HEK293 (cell line): ENCODE measurements around the gene PTBP1.

ENCODE experiments used
- CTCF ChIA-PET: fragments of 350-600 bp; formaldehyde crosslinking; extraction: SDS; loops from one replicate; lab custom pipeline; 2021; ENCODE audit warnings: antibody characterized with exemption; lab: Yijun Ruan, JAX
- POLR2A ChIA-PET: fragments of 300-600 bp; formaldehyde crosslinking; extraction: SDS; loops from one replicate; lab custom pipeline; 2020; ENCODE audit warnings: antibody characterized with exemption, inconsistent platforms; lab: Yijun Ruan, JAX
- H3K27ac ChIP-seq: fragments of 200-500 bp; sonication (Bioruptor generic); 2 replicates; pipeline ENCODE4 v1.5.1; 2014; ENCODE audit warnings: low read depth, low read length, control low read depth, inconsistent platforms; ENCODE audit errors: extremely low read depth
- H3K36me3 ChIP-seq, 2 experiments: fragments of 200-500 bp in 1 of 2; sonication (Bioruptor generic) in 1 of 2; 1 replicate in 1 of 2; 2 replicates in 1 of 2; pipeline ENCODE4 v1.5.1; 2014 to 2017; ENCODE audit warnings: inconsistent platforms in 2 of 2, low read length in 2 of 2; ENCODE audit not compliant: control insufficient read depth in 2 of 2, insufficient read depth in 1 of 2
- H3K4me1 ChIP-seq: fragments of 200-500 bp; sonication (Bioruptor generic); 2 replicates; pipeline ENCODE4 v1.5.1; 2014; ENCODE audit warnings: mild to moderate bottlenecking, low read length, inconsistent platforms; ENCODE audit not compliant: control insufficient read depth, insufficient read depth
- H3K4me3 ChIP-seq: 2 replicates; pipeline ENCODE4 v1.5.1; 2011; ENCODE audit warnings: low read depth, mild to moderate bottlenecking, control low read depth, low read length, moderate library complexity
- H3K9me3 ChIP-seq: fragments of 200-500 bp; sonication (Bioruptor generic); 2 replicates; pipeline ENCODE4 v1.5.1; 2014; ENCODE audit warnings: low read depth, low read length, inconsistent platforms; ENCODE audit not compliant: control insufficient read depth, insufficient read depth
- ATF2 ChIP-seq: fragments of 450-650 bp; formaldehyde crosslinking; IDR thresholded peaks from 2 replicates; pipeline ENCODE4 v1.5.1; 2016; ENCODE audit warnings: missing biosample characterization, missing genetic modification characterization, low read depth
- CTCF ChIP-seq: fragments of 450-650 bp; formaldehyde crosslinking; IDR thresholded peaks from 2 replicates; pipeline ENCODE4 v1.5.1; 2016; ENCODE audit warnings: missing biosample characterization, missing genetic modification characterization
- GLI4 ChIP-seq: fragments of 450-650 bp; formaldehyde crosslinking; IDR thresholded peaks from 2 replicates; pipeline ENCODE4 v1.5.1; 2016; ENCODE audit warnings: missing biosample characterization, missing genetic modification characterization
- HOXA7 ChIP-seq: sonication (generic); formaldehyde crosslinking; IDR thresholded peaks from 2 replicates; pipeline ENCODE4 v1.8.1; 2022; ENCODE audit warnings: missing genetic modification reagents, borderline replicate concordance
- SCRT2 ChIP-seq: fragments of 450-650 bp; formaldehyde crosslinking; IDR thresholded peaks from 2 replicates; pipeline ENCODE4 v1.5.1; 2016; ENCODE audit warnings: missing biosample characterization, missing genetic modification characterization
- SP7 ChIP-seq: fragments of 450-650 bp; formaldehyde crosslinking; IDR thresholded peaks from 2 replicates; pipeline ENCODE4 v1.5.1; 2016; ENCODE audit warnings: missing biosample characterization, missing genetic modification characterization
- TCF7L2 ChIP-seq: IDR thresholded peaks from 2 replicates; pipeline ENCODE4 v1.6.1; 2011; ENCODE audit warnings: low read depth, mild to moderate bottlenecking, inconsistent platforms, low read length, moderate library complexity, borderline replicate concordance
- YY1 ChIP-seq: fragments of 450-650 bp; formaldehyde crosslinking; IDR thresholded peaks from 2 replicates; pipeline ENCODE4 v1.5.1; 2018; ENCODE audit warnings: missing biosample characterization, missing genetic modification characterization
- ZBTB1 ChIP-seq: fragments of 450-650 bp; formaldehyde crosslinking; IDR thresholded peaks from 2 replicates; pipeline ENCODE4 v1.5.1; 2016; ENCODE audit warnings: missing biosample characterization, missing genetic modification characterization
- ZNF146 ChIP-seq: fragments of 450-650 bp; formaldehyde crosslinking; IDR thresholded peaks from 2 replicates; pipeline ENCODE4 v1.5.1; 2016; ENCODE audit warnings: missing biosample characterization, missing genetic modification characterization
- ZNF16 ChIP-seq: fragments of 450-650 bp; formaldehyde crosslinking; IDR thresholded peaks from 2 replicates; pipeline ENCODE4 v1.5.1; 2016; ENCODE audit warnings: low read depth, missing biosample characterization, missing genetic modification characterization
- ZNF19 ChIP-seq: fragments of 450-650 bp; formaldehyde crosslinking; IDR thresholded peaks from 2 replicates; pipeline ENCODE4; 2016; ENCODE audit warnings: missing biosample characterization, missing genetic modification characterization, low read depth
- ZNF24 ChIP-seq: fragments of 450-650 bp; formaldehyde crosslinking; IDR thresholded peaks from 2 replicates; pipeline ENCODE4 v1.5.1; 2016; ENCODE audit warnings: missing biosample characterization, missing genetic modification characterization
- ZNF266 ChIP-seq: fragments of 450-650 bp; formaldehyde crosslinking; IDR thresholded peaks from 2 replicates; pipeline ENCODE4 v1.5.1; 2016; ENCODE audit warnings: missing biosample characterization, missing genetic modification characterization, low read depth
- ZNF366 ChIP-seq: fragments of 450-650 bp; formaldehyde crosslinking; conservative IDR thresholded peaks from 2 replicates; pipeline ENCODE4 v1.5.1; 2016; ENCODE audit warnings: missing biosample characterization, missing genetic modification characterization
- ZNF391 ChIP-seq: fragments of 450-650 bp; formaldehyde crosslinking; IDR thresholded peaks from 2 replicates; pipeline ENCODE4 v1.5.1; 2016; ENCODE audit warnings: low read depth, missing biosample characterization, missing genetic modification characterization, borderline replicate concordance
- ZNF529 ChIP-seq: fragments of 450-650 bp; formaldehyde crosslinking; IDR thresholded peaks from 2 replicates; pipeline ENCODE4 v1.5.1; 2017; ENCODE audit warnings: missing genetic modification characterization, missing biosample characterization; ENCODE audit not compliant: insufficient replicate concordance
- ZNF544 ChIP-seq: fragments of 450-650 bp; formaldehyde crosslinking; IDR thresholded peaks from 2 replicates; pipeline ENCODE4 v1.5.0; 2017; ENCODE audit warnings: missing biosample characterization, missing genetic modification characterization
- ZNF548 ChIP-seq: fragments of 450-650 bp; formaldehyde crosslinking; IDR thresholded peaks from 2 replicates; pipeline ENCODE4 v1.5.1; 2016; ENCODE audit warnings: missing biosample characterization, missing genetic modification characterization
- ZNF623 ChIP-seq: fragments of 450-650 bp; formaldehyde crosslinking; IDR thresholded peaks from 2 replicates; pipeline ENCODE4 v1.5.1; 2016; ENCODE audit warnings: missing biosample characterization, missing genetic modification characterization
- ZNF658 ChIP-seq: fragments of 450-650 bp; formaldehyde crosslinking; IDR thresholded peaks from 2 replicates; pipeline ENCODE4; 2016; ENCODE audit warnings: missing biosample characterization, missing genetic modification characterization
- ZNF660 ChIP-seq: fragments of 450-650 bp; IDR thresholded peaks from 2 replicates; pipeline ENCODE4 v1.5.1; 2018; ENCODE audit warnings: missing biosample characterization, mild to moderate bottlenecking, missing genetic modification characterization
- ZNF785 ChIP-seq: fragments of 450-650 bp; formaldehyde crosslinking; IDR thresholded peaks from 2 replicates; pipeline ENCODE4 v1.5.1; 2016; ENCODE audit warnings: missing biosample characterization, missing genetic modification characterization
- TF ChIP-seq, protein P1 (sequence below): fragments of 450-650 bp; formaldehyde crosslinking; IDR thresholded peaks from 2 replicates; pipeline ENCODE4 v1.5.1; 2016; ENCODE audit warnings: missing biosample characterization, missing genetic modification characterization
- TF ChIP-seq, protein P2 (sequence below): fragments of 450-650 bp; formaldehyde crosslinking; conservative IDR thresholded peaks from 2 replicates; pipeline ENCODE4 v1.5.1; 2016; ENCODE audit warnings: low read depth, missing biosample characterization, missing genetic modification characterization
- TF ChIP-seq, protein P3 (sequence below): fragments of 450-650 bp; formaldehyde crosslinking; IDR thresholded peaks from 2 replicates; pipeline ENCODE4 v1.5.1; 2016; ENCODE audit warnings: missing biosample characterization, missing genetic modification characterization

Gene PTBP1

DNA sequence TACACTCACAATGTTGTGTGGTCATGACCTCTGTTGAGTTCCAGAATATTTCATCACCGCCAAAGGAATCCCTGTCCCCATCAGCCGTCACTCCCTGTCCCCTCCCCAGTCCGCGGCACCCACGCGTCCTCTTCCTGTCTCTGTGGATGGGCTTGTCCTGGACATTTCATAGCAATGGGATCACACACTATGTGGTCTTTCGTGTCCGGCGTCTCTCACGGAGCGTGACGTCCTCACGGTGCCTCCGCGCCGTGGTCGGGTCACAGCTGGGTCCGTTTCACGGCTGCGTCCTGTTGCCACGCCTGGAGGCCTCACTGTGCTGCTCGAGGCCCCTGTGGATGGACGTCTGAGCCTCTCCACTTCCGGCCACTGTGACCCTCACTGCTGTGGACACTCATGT, 37.0 kb downstream of the PTBP1 start:
- POLR2A ChIA-PET = no interaction called here
- no peaks in the 10 kb centered on the region for H3K4me1 ChIP-seq

GRCh38 chr19:835210-835810, 38.1 kb downstream of the PTBP1 start:
- Histone ChIP-seq H3K27ac (no peak overlapping the region), H3K4me1 (no peaks in the 10 kb centered on the region), H3K4me3 (no peak overlapping the region), H3K9me3 (no peaks in the 10 kb centered on the region), H3K36me3 (no peaks in the 10 kb centered on the region)
- CTCF ChIA-PET = no interaction called here
- TF ChIP-seq ZNF529 (tag by site-specific recombination) = no peak
- TF ChIP-seq ZNF623 (tag by site-specific recombination) = no peak
- TF ChIP-seq SP7 (tag by site-specific recombination) = no peak
- TF ChIP-seq, protein P1, sequence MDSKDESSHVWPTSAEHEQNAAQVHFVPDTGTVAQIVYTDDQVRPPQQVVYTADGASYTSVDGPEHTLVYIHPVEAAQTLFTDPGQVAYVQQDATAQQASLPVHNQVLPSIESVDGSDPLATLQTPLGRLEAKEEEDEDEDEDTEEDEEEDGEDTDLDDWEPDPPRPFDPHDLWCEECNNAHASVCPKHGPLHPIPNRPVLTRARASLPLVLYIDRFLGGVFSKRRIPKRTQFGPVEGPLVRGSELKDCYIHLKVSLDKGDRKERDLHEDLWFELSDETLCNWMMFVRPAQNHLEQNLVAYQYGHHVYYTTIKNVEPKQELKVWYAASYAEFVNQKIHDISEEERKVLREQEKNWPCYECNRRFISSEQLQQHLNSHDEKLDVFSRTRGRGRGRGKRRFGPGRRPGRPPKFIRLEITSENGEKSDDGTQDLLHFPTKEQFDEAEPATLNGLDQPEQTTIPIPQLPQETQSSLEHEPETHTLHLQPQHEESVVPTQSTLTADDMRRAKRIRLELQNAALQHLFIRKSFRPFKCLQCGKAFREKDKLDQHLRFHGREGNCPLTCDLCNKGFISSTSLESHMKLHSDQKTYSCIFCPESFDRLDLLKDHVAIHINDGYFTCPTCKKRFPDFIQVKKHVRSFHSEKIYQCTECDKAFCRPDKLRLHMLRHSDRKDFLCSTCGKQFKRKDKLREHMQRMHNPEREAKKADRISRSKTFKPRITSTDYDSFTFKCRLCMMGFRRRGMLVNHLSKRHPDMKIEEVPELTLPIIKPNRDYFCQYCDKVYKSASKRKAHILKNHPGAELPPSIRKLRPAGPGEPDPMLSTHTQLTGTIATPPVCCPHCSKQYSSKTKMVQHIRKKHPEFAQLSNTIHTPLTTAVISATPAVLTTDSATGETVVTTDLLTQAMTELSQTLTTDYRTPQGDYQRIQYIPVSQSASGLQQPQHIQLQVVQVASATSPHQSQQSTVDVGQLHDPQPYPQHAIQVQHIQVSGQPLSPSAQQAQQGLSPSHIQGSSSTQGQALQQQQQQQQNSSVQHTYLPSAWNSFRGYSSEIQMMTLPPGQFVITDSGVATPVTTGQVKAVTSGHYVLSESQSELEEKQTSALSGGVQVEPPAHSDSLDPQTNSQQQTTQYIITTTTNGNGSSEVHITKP (tag by site-specific recombination) = no peak
- TF ChIP-seq SCRT2 (tag by site-specific recombination) = no peak
- no peak for TF ChIP-seq ZNF366 (tag by site-specific recombination)
- TF ChIP-seq ZNF544 (tag by site-specific recombination) = no peak
- TF ChIP-seq ZNF266 (tag by site-specific recombination) = no peak
- TF ChIP-seq ATF2 (tag by site-specific recombination) = no peak
- TF ChIP-seq ZNF19 (tag by site-specific recombination) = no peak
- TF ChIP-seq ZNF785 = no peak
- no peak for TF ChIP-seq ZNF24 (tag by site-specific recombination)
- no peak for TF ChIP-seq GLI4 (tag by site-specific recombination)
- TF ChIP-seq ZNF548 (tag by site-specific recombination) = no peak
- TF ChIP-seq CTCF (tag by site-specific recombination) = no peak
- no peak for TF ChIP-seq ZNF146 (tag by site-specific recombination)
- TF ChIP-seq, protein P2, sequence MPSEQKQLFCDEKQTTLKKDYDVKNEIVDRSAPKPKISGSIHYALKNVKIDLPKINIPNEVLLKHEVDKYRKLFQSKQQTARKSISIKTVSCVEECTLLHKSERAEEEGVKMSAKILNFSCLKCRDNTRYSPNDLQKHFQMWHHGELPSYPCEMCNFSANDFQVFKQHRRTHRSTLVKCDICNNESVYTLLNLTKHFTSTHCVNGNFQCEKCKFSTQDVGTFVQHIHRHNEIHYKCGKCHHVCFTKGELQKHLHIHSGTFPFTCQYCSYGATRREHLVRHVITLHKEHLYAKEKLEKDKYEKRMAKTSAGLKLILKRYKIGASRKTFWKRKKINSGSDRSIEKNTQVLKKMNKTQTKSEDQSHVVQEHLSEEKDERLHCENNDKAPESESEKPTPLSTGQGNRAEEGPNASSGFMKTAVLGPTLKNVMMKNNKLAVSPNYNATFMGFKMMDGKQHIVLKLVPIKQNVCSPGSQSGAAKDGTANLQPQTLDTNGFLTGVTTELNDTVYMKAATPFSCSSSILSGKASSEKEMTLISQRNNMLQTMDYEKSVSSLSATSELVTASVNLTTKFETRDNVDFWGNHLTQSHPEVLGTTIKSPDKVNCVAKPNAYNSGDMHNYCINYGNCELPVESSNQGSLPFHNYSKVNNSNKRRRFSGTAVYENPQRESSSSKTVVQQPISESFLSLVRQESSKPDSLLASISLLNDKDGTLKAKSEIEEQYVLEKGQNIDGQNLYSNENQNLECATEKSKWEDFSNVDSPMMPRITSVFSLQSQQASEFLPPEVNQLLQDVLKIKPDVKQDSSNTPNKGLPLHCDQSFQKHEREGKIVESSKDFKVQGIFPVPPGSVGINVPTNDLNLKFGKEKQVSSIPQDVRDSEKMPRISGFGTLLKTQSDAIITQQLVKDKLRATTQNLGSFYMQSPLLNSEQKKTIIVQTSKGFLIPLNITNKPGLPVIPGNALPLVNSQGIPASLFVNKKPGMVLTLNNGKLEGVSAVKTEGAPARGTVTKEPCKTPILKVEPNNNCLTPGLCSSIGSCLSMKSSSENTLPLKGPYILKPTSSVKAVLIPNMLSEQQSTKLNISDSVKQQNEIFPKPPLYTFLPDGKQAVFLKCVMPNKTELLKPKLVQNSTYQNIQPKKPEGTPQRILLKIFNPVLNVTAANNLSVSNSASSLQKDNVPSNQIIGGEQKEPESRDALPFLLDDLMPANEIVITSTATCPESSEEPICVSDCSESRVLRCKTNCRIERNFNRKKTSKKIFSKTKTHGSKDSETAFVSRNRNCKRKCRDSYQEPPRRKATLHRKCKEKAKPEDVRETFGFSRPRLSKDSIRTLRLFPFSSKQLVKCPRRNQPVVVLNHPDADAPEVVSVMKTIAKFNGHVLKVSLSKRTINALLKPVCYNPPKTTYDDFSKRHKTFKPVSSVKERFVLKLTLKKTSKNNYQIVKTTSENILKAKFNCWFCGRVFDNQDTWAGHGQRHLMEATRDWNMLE = no peak
- TF ChIP-seq, protein P3, sequence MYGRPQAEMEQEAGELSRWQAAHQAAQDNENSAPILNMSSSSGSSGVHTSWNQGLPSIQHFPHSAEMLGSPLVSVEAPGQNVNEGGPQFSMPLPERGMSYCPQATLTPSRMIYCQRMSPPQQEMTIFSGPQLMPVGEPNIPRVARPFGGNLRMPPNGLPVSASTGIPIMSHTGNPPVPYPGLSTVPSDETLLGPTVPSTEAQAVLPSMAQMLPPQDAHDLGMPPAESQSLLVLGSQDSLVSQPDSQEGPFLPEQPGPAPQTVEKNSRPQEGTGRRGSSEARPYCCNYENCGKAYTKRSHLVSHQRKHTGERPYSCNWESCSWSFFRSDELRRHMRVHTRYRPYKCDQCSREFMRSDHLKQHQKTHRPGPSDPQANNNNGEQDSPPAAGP (tag by site-specific recombination) = no peak
- POLR2A ChIA-PET = no interaction called here

More for the DNA sequence above, 37.0 kb downstream of the PTBP1 start:
- Histone ChIP-seq H3K36me3 (no peaks in the 10 kb centered on the region), H3K9me3 (no peaks in the 10 kb centered on the region), H3K4me3 (no peak overlapping the region), H3K27ac (no peak overlapping the region)
- CTCF ChIA-PET = no interaction called here
- TF ChIP-seq ZNF16 (tag by site-specific recombination) (no peak), ZNF660 (tag by site-specific recombination) (no peak), TCF7L2 (no peak), ZNF658 (tag by site-specific recombination) (no peak), ZNF391 (no peak), HOXA7 (CRISPR knock-in tag) (no peak), YY1 (tag by site-specific recombination) (no peak), ZBTB1 (tag by site-specific recombination) (no peak)
